T-helper 1 cell treated with Interleukin-12 subunit alpha and Interleukin-12 subunit beta and Interleukin-4 antibody, amounts not matched to agents 30 ng/mL and 1 ng/mL, for 36 hours (primary cell): ENCODE measurements around the gene NPAS2. TPM values are rescaled to one million over a fixed set of nuclear protein-coding genes. Genes with fewer than 3 reads are reported as not detected.

Experiments used
- intact Hi-C: fragments of 100-400 bp; cut with micrococcal nuclease; formaldehyde crosslinking; loops from one replicate; pipeline ENCODE4 v1.15.1; 2024
- total RNA-seq: library from RNA; stranded (reverse); gene quantifications from 2 replicates; pipeline ENCODE4 v1.2.3, GENCODE V29; 2022

NPAS2 gene
- total RNA-seq, 1 donor from 2014 or later: 1.5 TPM

- intact Hi-C loops: no loop called here
These were observed 750 bp downstream of the NPAS2 start for GRCh38 chr2:100820523-100821254.

- intact Hi-C loops: no loop called here
These were observed 1.4 kb downstream of the NPAS2 start for GRCh38 chr2:100821255-100821910.

DNA sequence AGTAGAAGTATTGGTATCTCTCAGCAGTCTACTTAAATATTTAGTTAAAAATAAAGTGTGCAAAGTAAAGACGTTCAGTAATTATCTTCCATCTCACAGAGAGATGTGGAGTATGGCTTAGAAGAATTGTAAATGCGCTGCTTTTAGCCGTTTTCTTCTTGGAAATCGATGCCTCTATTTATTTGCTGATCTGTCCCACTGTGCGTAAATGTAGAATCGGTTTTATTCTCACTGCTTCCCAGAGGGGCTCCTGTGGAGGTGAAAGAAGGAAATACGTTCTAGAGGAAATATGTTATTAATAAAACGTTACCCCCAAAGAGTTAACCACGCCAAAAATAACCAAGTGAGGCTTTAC, 1.9 kb downstream of the NPAS2 start:
- intact Hi-C loops: no loop called here

GRCh38 chr2:100822587-100823248, 2.8 kb downstream of the NPAS2 start:
- intact Hi-C loops: no loop called here

- intact Hi-C loops: no loop called here
These were observed 3.9 kb downstream of the NPAS2 start for GRCh38 chr2:100823665-100824438.

- intact Hi-C loops: no loop called here
These were observed 4.9 kb downstream of the NPAS2 start for GRCh38 chr2:100824842-100825241.

GRCh38 chr2:100826494-100826893, 6.6 kb downstream of the NPAS2 start:
- intact Hi-C loops: no loop called here

GRCh38 chr2:100831158-100831750, 11.3 kb downstream of the NPAS2 start:
- intact Hi-C loops: no loop called here

DNA sequence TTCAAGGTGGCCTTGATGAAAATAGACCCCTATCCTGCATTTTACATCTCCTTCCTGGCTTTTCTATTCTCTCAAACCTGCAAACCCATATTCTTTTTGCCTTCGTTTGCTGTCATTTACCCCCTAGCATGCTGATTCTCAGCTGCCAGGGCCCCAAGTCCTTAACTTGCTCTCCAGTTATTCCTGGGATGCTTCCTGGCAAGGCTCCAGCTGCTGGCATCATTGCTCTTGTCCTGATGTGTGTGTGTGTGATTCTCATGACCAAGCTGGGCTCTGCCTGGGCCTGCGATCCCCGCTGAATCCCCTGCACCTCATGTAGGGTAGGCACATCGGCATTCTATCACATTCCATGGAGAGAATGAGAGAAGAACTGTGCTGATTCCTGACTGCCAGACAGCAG, 11.9 kb downstream of the NPAS2 start:
- intact Hi-C loops: no loop called here

- intact Hi-C loops: no loop called here
These were observed 12.9 kb downstream of the NPAS2 start for GRCh38 chr2:100832885-100833284.

GRCh38 chr2:100833331-100833730, 13.4 kb downstream of the NPAS2 start:
- intact Hi-C loops: no loop called here

DNA sequence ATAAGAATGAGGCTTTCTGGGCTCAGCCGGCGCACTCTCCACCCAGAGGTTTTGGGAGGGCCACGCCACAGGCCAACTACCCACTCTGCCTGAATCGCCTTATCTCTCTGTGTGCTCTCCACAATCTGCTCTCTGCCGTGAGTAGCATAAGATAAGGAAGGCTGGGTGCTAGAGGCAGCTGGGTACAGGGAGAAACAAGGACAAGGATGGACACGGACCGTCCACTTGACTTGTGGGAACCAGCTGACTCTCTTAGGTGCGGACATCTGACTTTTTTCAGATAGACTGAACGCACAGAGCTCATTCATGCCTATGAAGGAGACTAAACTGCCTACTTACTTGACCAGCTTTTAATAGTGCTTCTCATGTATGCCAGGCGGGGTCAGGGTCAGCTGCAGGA, 14.3 kb downstream of the NPAS2 start:
- intact Hi-C loops: no loop called here

GRCh38 chr2:100835006-100835659, 15.2 kb downstream of the NPAS2 start:
- intact Hi-C loops: no loop called here

DNA sequence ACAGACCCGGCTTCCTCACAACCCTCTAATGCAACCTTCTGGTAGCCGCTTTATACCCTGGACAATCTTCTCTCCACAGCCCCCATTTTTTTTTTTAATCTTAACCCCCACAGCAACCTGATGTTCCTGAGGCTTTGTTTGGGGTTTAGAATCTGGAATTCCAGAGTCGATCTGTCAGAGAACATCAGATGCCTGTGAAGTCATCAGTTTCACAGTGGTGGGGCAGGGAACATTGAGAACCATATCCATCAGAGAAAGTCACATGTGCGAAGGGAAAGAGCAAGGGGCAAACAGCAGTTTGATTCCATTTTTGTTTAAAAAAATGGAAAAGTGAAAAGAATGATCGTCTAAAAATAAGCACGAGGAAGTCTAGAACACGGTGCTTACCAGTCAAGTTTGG, 20.6 kb downstream of the NPAS2 start:
- intact Hi-C loops: no loop called here

DNA sequence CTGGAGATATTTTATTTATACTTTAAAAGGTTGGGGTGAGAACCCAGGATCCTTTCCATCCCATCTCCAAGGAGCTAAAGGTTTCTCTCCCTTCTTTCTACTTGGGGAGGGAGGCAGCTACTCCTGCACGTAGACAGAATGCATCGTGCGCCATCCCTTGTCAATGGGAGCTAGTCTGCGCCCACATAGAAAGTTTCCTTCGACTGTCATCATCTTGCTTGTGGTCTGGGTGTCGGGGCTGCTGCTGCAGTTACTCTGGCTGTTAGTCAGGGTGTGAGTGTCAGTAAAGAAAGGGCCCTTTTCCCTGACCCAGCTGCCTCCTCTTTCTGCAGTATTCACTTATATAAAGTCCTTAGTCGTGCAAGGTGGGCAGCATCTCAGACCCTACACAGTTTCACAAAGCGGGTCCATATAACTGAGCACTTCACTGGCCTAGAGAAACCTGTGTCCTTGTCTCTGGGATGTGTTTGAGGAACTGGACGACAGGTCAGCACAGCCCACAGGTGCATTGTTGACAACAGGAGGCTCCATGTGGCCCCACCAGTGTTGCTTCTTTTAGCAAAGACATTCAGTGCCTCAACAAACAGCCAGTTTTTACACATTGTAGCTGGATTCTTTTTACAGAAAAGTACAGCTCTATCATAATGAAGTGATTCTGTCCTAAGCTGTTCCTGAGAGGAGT, 22.4 kb downstream of the NPAS2 start:
- intact Hi-C loops: no loop called here

DNA sequence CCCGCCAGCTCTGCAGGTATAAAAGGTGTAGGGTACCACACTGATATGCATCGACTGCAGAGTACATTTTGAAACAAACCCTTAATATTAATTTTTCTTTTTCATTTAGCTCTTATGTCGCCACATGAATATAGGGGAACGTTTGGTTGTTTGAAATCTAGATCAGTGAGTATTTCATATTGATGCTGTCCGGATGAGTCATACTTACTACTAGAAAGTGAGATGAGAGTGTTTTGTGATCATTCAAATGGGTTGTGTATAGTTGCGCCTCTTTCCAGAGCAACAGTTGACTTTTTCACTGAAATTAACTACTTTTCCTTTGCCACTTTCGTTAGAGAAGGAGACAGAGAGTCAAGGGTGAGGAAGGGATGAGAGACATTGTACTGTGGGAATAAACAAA, 24.6 kb downstream of the NPAS2 start:
- intact Hi-C loops: no loop called here

GRCh38 chr2:100845141-100845991, 25.4 kb downstream of the NPAS2 start:
- intact Hi-C loops: no loop called here

DNA sequence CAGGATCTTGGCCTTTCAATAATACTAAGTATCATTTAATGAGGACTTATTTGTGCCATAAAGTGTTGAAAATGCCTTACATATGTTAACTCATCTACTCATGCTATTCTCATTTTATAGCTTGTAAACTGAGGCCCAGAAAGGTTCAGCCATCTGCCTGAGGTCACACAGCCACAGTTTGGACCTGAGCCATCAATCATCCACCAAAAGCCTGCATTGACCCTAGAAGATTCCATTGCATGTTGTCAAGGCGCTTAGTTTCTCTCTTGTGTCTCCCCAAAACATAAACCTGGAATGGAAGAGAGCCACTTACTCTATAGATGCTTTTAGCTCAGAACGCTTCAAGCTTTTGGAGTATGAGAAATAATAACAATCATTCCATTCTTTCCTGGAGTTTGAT, 26.8 kb downstream of the NPAS2 start:
- intact Hi-C loops: no loop called here

DNA sequence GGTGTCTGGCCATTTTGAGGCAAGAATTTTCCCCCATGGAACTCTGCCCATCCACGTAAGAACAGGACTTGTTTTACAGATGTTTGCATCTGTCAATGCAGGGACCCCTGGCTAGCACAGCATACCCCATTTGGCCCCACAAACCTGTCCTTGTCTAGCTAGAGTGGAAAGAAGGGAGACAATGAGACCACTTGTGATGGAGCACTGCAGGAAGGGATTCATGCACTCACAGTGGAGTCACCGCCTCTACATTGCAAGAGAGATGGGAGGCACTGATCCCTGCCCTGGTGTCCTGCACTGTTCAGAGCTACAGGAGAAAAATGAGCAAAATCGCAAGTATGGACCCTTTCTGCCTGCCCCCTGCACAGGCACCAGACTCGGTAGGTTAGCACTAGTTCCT, 32.5 kb downstream of the NPAS2 start:
- intact Hi-C loops: no loop called here
